Cardiac septum (tissue), 1 donor: ENCODE measurements around the gene MORN1. TPM values are rescaled to one million over a fixed set of nuclear protein-coding genes. Genes with fewer than 3 reads are reported as not detected.

Source experiments
- DNase-seq: peaks from one replicate; pipeline ENCODE4 v3.0.0-alpha.2; 2020; ENCODE audit warnings: low spot score
- intact Hi-C: fragments of 100-400 bp; cut with DNase I; formaldehyde crosslinking; loops from one replicate; pipeline ENCODE4 v1.14.0; 2022
- total RNA-seq: library from RNA; stranded (reverse); fragmentation: NEBNext Ultra II Directional; extraction: Animal tissue kit (Norgen Biotek cat#: 25700); gene quantifications from one replicate; pipeline ENCODE4 v1.2.1, GENCODE V29; 2021
- donor health status: DM: no; HTN: no; CAD: no.

The MORN1 gene
- total RNA-seq, 1 donor from 2014 or later = 3.6 TPM

- DNase-seq = peak; percentile 57
- intact Hi-C loops = no loop called here
Observed at GRCh38 chr1:2358072-2358471, 33.3 kb downstream of the MORN1 start.

GRCh38 chr1:2356911-2357845, 34.2 kb downstream of the MORN1 start:
- DNase-seq = peak; percentile 57
- intact Hi-C loops = no loop called here

- intact Hi-C loops = no loop called here
- DNase-seq = no peak
Observed at GRCh38 chr1:2356401-2356800, 35.0 kb downstream of the MORN1 start.

GRCh38 chr1:2355373-2356261, 35.7 kb downstream of the MORN1 start:
- no peak for DNase-seq
- intact Hi-C loops = no loop called here

- intact Hi-C loops = no loop called here
- no peak for DNase-seq
Observed at GRCh38 chr1:2354511-2355372, 36.6 kb downstream of the MORN1 start.

GRCh38 chr1:2353551-2354438, 37.6 kb downstream of the MORN1 start:
- no peak for DNase-seq
- intact Hi-C loops = no loop called here

GRCh38 chr1:2352897-2353550, 38.3 kb downstream of the MORN1 start:
- intact Hi-C loops = no loop called here
- peak; percentile 67 for DNase-seq

GRCh38 chr1:2352341-2352896, 38.9 kb downstream of the MORN1 start:
- no peak for DNase-seq
- intact Hi-C loops = no loop called here

GRCh38 chr1:2351723-2352122, 39.6 kb downstream of the MORN1 start:
- DNase-seq = peak; percentile 46
- intact Hi-C loops = no loop called here

GRCh38 chr1:2350911-2351655, 40.3 kb downstream of the MORN1 start:
- peak; percentile 56 for DNase-seq
- intact Hi-C loops = no loop called here

GRCh38 chr1:2350501-2350900, 40.9 kb downstream of the MORN1 start:
- peak; percentile 56 for DNase-seq
- intact Hi-C loops = no loop called here

GRCh38 chr1:2349806-2350205, 41.5 kb downstream of the MORN1 start:
- intact Hi-C loops = no loop called here
- peak; percentile 43 for DNase-seq

- DNase-seq = peak; percentile 59
- intact Hi-C loops = no loop called here
Observed at GRCh38 chr1:2348346-2349325, 42.7 kb downstream of the MORN1 start.

- DNase-seq = peak; percentile 41
- intact Hi-C loops = no loop called here
Observed at GRCh38 chr1:2347896-2348295, 43.5 kb downstream of the MORN1 start.

GRCh38 chr1:2347409-2347785, 44.0 kb downstream of the MORN1 start:
- DNase-seq = no peak
- intact Hi-C loops = no loop called here
